AG04450 (cell line): ENCODE results near the gene BCL11B. TPM values are rescaled to one million over a fixed set of nuclear protein-coding genes. Genes with fewer than 3 reads are reported as not detected.

Experiments
- CTCF ChIA-PET: fragments of 300-600, 350-600 bp; formaldehyde crosslinking; extraction: SDS; loops from one replicate; lab custom pipeline; 2022; ENCODE audit warnings: antibody characterized with exemption, inconsistent platforms; lab: Charles Lee
- POLR2A ChIA-PET: fragments of 350-600 bp; formaldehyde crosslinking; extraction: SDS; loops from one replicate; lab custom pipeline; 2021; ENCODE audit warnings: antibody characterized with exemption, inconsistent platforms; lab: Yijun Ruan, JAX
- DNase-seq: peaks from one replicate; pipeline ENCODE4 v3.0.0-alpha.2; 2011; ENCODE audit warnings: low read depth, low spot score
- H3K27ac ChIP-seq: one replicate; pipeline ENCODE4 v1.5.1; 2012; ENCODE audit warnings: low read depth, low read length, control low read depth
- H3K27me3 ChIP-seq: one replicate; pipeline ENCODE4 v1.6.0; 2012; ENCODE audit warnings: low read length; ENCODE audit not compliant: control insufficient read depth, insufficient read depth
- H3K4me3 ChIP-seq: 2 replicates; pipeline ENCODE4 v1.5.1; 2011; ENCODE audit warnings: mild to moderate bottlenecking, low read depth, low read length, control low read depth
- H3K9me3 ChIP-seq: 2 replicates; pipeline ENCODE4 v1.5.1; 2012; ENCODE audit warnings: low read length; ENCODE audit not compliant: control insufficient read depth, insufficient read depth
- polyA plus RNA-seq: library from polyadenylated mRNA; depleted of rRNA; stranded (reverse); fragments of >200 nt; gene quantifications from 2 replicates; pipeline ENCODE4 v1.2.3, GENCODE V29; 2011
- TF ChIP-seq, protein P1 (sequence below): IDR thresholded peaks from 2 replicates; pipeline ENCODE4 v1.5.1; 2011; ENCODE audit warnings: low read depth, low read length, control low read depth, inconsistent platforms

BCL11B gene
- polyA plus RNA-seq, 1 experiment, result not detected

DNA sequence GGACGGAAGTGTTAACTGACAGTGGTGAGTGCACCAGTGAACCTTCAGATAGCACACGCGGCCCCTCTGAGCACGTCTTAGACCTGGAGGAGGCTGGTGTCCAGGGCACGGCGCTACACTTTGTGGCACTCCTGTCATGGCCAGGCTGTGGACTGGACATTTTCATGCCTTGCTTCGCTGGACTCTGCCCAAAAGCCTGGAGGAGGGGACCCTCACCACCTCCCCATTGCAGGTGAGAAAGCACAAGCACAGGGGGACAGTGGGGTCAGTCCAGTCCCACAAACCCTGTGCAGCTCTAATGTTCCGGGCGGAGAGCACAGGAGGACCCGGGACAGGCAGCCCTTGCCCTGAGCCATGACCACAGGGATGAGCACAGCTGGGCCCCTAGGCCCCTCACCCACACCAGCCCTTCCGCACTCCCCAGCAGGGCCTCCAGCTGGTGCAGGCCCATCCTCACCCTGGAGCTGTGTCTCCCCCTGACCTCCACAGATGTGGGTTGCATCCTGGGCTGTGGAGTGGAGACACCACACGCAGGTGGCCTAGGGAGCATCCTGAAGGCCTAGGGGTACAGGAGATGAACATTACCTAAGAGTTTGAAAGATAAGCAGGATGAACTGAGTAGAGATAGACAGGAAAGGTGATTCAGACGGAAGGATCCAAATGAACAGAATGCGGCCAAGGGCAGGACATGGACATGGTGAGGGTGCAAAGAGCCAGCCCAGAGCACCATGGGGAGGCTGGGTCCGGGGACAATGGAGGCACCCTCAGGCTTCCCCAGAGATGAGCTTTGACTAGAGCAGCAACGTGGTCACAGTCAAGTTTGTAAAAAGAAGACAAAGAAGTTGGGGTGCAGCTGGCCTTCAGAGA is 132.8 kb downstream of the BCL11B start:
- H3K9me3 ChIP-seq, result peaks cover 27% of the 10 kb centered on the region
- H3K27me3 ChIP-seq, result no peaks in the 10 kb centered on the region
- H3K27ac ChIP-seq, result no peak overlapping the region
- CTCF ChIA-PET, result no interaction called here
- DNase-seq, result no peak
- no peak overlapping the region for H3K4me3 ChIP-seq
- POLR2A ChIA-PET, result no interaction called here
- TF ChIP-seq, protein P1, sequence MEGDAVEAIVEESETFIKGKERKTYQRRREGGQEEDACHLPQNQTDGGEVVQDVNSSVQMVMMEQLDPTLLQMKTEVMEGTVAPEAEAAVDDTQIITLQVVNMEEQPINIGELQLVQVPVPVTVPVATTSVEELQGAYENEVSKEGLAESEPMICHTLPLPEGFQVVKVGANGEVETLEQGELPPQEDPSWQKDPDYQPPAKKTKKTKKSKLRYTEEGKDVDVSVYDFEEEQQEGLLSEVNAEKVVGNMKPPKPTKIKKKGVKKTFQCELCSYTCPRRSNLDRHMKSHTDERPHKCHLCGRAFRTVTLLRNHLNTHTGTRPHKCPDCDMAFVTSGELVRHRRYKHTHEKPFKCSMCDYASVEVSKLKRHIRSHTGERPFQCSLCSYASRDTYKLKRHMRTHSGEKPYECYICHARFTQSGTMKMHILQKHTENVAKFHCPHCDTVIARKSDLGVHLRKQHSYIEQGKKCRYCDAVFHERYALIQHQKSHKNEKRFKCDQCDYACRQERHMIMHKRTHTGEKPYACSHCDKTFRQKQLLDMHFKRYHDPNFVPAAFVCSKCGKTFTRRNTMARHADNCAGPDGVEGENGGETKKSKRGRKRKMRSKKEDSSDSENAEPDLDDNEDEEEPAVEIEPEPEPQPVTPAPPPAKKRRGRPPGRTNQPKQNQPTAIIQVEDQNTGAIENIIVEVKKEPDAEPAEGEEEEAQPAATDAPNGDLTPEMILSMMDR, result no peak

DNA sequence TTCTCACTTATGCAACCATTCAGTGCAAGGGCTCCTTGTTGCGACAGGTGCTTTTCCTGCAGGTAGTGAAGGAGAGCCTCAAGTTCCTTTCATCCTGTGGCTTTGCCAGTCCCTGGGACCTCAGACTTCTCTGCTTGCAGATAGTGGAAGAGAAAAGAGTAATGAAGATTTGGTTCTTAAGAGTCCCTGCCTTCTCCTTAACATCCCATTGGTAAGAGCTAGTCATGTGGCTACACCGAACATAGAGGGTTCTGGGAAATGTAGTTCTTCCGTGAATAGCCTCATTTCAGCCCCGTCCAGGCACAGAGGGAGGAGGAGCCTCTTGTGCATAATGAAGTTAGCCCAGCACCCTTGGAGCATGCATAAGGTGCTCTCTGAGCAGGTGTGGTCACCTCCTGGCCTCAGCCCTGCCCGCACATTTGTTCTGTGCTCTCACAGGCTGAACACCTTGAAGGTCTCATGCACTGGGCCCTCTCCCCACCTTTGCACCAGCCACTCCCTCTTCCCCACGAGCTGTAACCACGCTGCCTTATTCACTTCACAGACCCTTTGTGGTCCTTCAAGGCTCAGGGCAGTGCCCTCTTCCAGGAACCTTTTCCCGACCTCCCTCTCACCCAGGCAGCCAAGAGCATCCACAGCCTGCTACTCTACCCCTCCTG is 134.0 kb downstream of the BCL11B start:
- Histone ChIP-seq H3K9me3 (peaks cover 30% of the 10 kb centered on the region), H3K27me3 (no peaks in the 10 kb centered on the region), H3K4me3 (no peak overlapping the region), H3K27ac (no peak overlapping the region)
- ChIA-PET CTCF (no interaction called here), POLR2A (no interaction called here)
- TF ChIP-seq, protein P1, result no peak
- no peak for DNase-seq

DNA sequence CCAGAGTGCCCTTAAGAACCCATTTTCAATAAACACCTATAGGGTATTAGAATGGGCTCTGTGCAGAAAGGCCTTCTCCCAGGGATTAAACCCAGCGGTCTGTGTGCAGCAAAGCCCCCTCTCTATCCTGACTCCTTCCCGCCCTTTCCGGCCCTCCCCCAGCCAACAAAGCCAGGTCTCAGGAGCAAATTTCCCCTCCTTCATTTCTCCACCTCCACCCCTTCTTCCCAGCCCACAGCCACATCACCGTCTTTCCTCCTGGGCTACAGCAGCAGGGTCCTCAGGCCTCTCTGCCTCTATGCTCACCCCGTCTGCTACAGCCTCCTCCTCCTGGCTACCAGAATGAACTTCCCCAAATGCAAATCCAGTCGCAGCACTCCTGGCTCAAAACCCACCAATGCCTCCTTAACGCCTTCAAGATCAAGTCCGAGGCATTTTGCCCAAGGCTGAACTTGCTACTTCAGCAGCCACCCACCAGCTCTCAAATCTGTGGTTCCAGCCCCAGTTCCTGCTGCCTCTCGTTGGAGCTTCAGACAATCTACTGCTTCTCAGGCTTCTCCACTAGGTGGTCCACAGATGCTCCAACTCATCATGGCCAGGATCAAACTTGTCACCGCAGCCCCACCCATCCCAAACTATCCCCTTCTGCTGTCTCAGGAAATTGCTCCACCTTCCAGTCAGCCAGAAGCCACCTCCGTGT is 134.8 kb downstream of the BCL11B start:
- POLR2A ChIA-PET, result no interaction called here

DNA sequence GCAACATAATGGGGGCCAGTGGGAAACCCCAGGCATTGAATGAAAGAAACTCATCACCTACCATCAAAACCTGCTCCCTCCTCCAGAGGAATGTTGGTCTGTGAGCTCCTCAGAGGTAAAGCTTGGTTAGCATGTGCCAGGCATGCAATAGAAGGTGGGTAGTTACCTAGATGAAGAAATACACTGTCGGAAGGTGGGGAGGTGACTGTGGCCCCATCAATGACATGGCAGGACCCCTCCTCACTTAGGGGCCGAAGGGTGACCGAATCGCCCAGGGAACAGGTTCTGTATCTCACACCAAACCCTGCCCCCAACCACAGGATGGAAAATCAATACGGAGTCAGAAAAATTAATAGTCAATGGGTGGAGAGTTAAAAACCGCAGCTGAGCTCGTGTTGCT is 135.6 kb downstream of the BCL11B start:
- CTCF ChIA-PET, result no interaction called here
- POLR2A ChIA-PET, result no interaction called here

More for the DNA sequence above, 134.8 kb downstream of the BCL11B start:
- H3K27ac ChIP-seq, result no peak overlapping the region
- CTCF ChIA-PET, result no interaction called here
- DNase-seq, result no peak
- TF ChIP-seq, protein P1, result no peak
- no peak overlapping the region for H3K4me3 ChIP-seq
- peaks cover 30% of the 10 kb centered on the region for H3K9me3 ChIP-seq
- H3K27me3 ChIP-seq, result no peaks in the 10 kb centered on the region

More for the DNA sequence above, 135.6 kb downstream of the BCL11B start:
- H3K27ac ChIP-seq, result no peak overlapping the region
- H3K9me3 ChIP-seq, result peaks cover 35% of the 10 kb centered on the region
- TF ChIP-seq, protein P1, result no peak
- no peak for DNase-seq
- H3K27me3 ChIP-seq, result no peaks in the 10 kb centered on the region
- H3K4me3 ChIP-seq, result no peak overlapping the region
